Large intestine (tissue), 3 donors: Measurements from ENCODE around the gene RNU6-9. TPM values are rescaled to one million over a fixed set of nuclear protein-coding genes. Genes with fewer than 3 reads are reported as not detected.

Experiments
- DNase-seq, 2 donors: peaks; one replicate each; pipeline versions ENCODE4 v3.0.0 to v3.0.0-alpha.2; 2013
- H3K27ac ChIP-seq: one replicate; pipeline ENCODE4 v1.5.1; 2013; ENCODE audit warnings: low read length
- H3K27me3 ChIP-seq: 2 replicates; pipeline ENCODE4 v1.6.1; 2013; ENCODE audit warnings: low read length; ENCODE audit not compliant: control insufficient read depth, insufficient read depth
- H3K36me3 ChIP-seq: 2 replicates; pipeline ENCODE4 v1.6.1; 2013; ENCODE audit warnings: low read length; ENCODE audit not compliant: control insufficient read depth, insufficient read depth
- H3K4me1 ChIP-seq: one replicate; pipeline ENCODE4 v1.6.1; 2013; ENCODE audit warnings: low read length; ENCODE audit not compliant: control insufficient read depth, insufficient read depth
- H3K4me3 ChIP-seq: one replicate; pipeline ENCODE4 v1.5.1; 2013; ENCODE audit warnings: low read length
- H3K9me3 ChIP-seq: one replicate; pipeline ENCODE4 v1.6.1; 2013; ENCODE audit warnings: mild to moderate bottlenecking, low read depth, low read length, moderate library complexity; ENCODE audit not compliant: control insufficient read depth
- WGBS: methylation state at CpG from one replicate; pipeline ENCODE4 v1.1.5; 2013; ENCODE audit warnings: low lambda C conversion rate; ENCODE audit not compliant: insufficient coverage; 5-methylcytosine and 5-hydroxymethylcytosine counted together
- polyA plus RNA-seq: library from polyadenylated mRNA; unstranded; fragments of 120-200 nt; gene quantifications from one replicate; pipeline ENCODE4 v1.2.1, GENCODE V29; 2013

The RNU6-9 gene
- polyA plus RNA-seq, 1 donor, result not detected

- Histone ChIP-seq H3K27me3 (no peaks in the 10 kb centered on the region), H3K4me1 (peaks cover 41% of the 10 kb centered on the region), H3K4me3 (peak overlapping the region; percentile 100), H3K27ac (peak overlapping the region; percentile 97), H3K36me3 (peaks cover 43% of the 10 kb centered on the region), H3K9me3 (peaks cover 4% of the 10 kb centered on the region)
- peak; percentile 92 to 97 for DNase-seq
- WGBS, result no CpG with 5 or more reads among the region's 18 CpGs
These were observed 35.4 kb downstream of the RNU6-9 start for GRCh38 chr19:928471-929202.

GRCh38 chr19:929203-929890, 36.1 kb downstream of the RNU6-9 start:
- no peaks in the 10 kb centered on the region for H3K27me3 ChIP-seq
- no peak for DNase-seq
- peaks cover 49% of the 10 kb centered on the region for H3K36me3 ChIP-seq
- no CpG with 5 or more reads among the region's 51 CpGs for WGBS
- peak overlapping the region; percentile 97 for H3K27ac ChIP-seq
- H3K9me3 ChIP-seq, result peaks cover 4% of the 10 kb centered on the region
- peaks cover 43% of the 10 kb centered on the region for H3K4me1 ChIP-seq
- H3K4me3 ChIP-seq, result peak overlapping the region; percentile 100

DNA sequence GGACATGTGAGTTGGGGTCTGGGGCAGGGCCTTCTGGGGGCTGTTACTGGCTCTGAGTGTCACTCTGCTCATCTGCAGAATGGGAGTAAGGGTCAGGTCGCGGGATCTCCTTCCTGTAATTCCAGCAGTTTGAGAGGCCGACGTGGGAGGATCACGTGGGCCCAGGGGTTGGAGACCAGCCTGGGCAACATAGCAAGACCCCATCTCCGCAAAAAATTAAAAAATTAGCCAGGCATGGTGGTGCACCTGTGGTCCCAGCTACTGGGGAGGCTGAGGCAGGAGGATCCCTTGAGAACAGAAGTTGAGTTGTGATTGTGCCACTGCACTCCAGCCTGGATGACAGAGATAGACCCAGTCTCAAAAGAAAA, 36.6 kb downstream of the RNU6-9 start:
- Histone ChIP-seq H3K36me3 (peaks cover 55% of the 10 kb centered on the region), H3K4me3 (peak overlapping the region; percentile 29), H3K27me3 (no peaks in the 10 kb centered on the region), H3K9me3 (peaks cover 2% of the 10 kb centered on the region), H3K27ac (peak overlapping the region; percentile 47), H3K4me1 (peaks cover 44% of the 10 kb centered on the region)
- no CpG with 5 or more reads among the region's 6 CpGs for WGBS
- no peak for DNase-seq

- peaks cover 49% of the 10 kb centered on the region for H3K4me1 ChIP-seq
- WGBS, result no CpG with 5 or more reads among the region's 32 CpGs
- H3K27me3 ChIP-seq, result no peaks in the 10 kb centered on the region
- no peak for DNase-seq
- H3K9me3 ChIP-seq, result peaks cover 8% of the 10 kb centered on the region
- H3K4me3 ChIP-seq, result peak overlapping the region; percentile 2
- H3K27ac ChIP-seq, result peak overlapping the region; percentile 72
- peaks cover 71% of the 10 kb centered on the region for H3K36me3 ChIP-seq
These were observed 38.8 kb downstream of the RNU6-9 start for GRCh38 chr19:931860-932647.

DNA sequence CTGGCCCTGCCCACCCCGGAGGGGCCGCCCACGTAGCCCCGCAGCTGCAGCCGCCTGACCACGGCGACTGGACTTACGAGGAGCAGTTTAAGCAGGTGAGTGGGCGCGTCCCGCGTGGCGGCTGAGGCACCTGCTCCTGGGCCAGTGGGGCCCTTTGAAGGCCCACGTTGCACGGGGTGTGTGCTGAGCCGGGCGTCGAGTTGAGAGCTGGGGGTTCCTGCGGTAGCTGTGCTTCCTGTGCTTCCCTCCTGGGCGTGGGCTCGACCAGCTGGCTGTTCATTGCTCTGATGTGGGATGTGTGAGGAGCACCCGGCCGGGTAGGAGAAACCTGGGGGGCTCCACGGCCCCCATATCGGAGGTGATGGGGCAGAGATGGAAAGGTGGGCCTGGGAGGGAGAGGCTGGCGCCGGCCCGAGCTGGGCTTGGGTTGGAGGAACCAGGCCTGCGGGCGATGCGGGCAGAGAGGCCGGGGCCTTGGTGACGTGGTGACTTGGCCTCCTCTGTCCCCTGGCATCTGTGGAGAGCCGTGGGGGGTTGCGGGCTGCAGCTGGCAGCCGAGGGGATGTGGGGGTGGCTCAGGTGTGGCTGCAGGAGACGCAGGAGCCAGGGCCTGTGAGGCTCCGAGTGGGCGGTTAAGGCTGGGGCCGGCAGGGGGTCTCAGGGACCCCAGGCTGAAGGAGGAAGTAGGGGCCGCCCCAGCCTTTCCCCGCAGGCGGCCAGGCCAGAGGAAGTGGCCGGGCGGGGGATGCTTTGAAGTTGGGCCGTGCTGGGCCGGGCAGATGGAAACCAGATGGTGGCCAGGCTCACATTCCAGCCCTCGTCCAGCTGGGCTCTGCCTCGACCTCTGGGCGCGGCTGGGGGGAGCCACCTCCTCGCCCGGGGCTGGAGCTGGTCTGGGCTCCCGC, 39.6 kb downstream of the RNU6-9 start:
- WGBS, result no CpG with 5 or more reads among the region's 54 CpGs
- peaks cover 8% of the 10 kb centered on the region for H3K9me3 ChIP-seq
- peaks cover 49% of the 10 kb centered on the region for H3K4me1 ChIP-seq
- no peaks in the 10 kb centered on the region for H3K27me3 ChIP-seq
- H3K27ac ChIP-seq, result peak overlapping the region; percentile 72
- peak in 1 of 2 donors; percentile 59 for DNase-seq
- H3K4me3 ChIP-seq, result peak overlapping the region; percentile 26
- peaks cover 76% of the 10 kb centered on the region for H3K36me3 ChIP-seq

DNA sequence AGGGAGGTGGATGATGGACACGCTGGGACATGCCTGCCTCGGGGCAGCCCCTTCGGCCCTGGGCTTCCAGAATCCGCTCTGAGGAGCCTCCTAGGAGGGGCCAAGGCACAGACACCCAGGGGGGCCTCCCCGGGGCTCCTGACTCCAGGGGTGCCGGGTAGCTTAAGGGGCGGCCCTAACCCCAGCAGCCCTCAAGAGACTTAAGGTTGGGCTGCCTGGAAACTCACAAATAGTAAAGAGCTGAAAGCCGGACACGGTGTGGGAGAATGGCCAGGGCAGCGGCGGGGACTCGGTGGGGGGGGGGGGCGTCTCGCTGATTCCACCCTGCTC, 40.2 kb downstream of the RNU6-9 start:
- Histone ChIP-seq H3K9me3 (peaks cover 8% of the 10 kb centered on the region), H3K27ac (peak overlapping the region; percentile 72), H3K36me3 (peaks cover 81% of the 10 kb centered on the region), H3K27me3 (no peaks in the 10 kb centered on the region), H3K4me3 (peak overlapping the region; percentile 26), H3K4me1 (peaks cover 52% of the 10 kb centered on the region)
- no CpG with 5 or more reads among the region's 14 CpGs for WGBS
- no peak for DNase-seq

DNA sequence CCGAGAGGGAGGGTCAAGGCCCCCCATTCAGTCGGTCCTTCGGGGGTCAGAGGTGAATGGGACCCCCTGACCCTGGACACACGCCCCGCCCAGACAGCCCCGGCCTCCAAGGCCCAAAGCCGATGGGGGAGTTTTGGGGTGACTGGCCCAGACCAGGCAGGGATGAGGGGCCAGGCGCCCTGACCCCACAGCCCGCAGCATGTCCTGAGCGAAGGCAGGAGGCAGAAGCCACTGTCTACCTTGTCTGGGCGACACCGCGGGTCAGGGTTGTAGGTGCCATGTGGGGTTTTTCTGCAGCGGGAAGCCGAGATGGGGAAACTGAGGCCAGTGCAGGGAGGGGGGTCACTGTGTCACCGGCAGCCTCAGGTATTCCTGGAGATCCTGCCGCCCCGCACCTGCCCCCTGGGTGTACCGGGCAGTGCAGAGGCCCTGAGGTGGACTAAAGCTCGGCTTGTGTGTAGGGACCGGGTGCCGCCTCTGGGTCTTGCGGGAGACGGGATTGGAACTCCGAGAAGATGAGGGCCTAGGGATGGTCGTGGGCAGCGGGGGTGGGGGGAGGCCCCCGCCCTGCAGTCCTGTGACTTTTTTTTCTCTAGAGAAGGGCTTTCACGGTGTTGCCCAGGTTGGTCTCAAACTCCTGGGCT, 41.0 kb downstream of the RNU6-9 start:
- peaks cover 52% of the 10 kb centered on the region for H3K4me1 ChIP-seq

DNA sequence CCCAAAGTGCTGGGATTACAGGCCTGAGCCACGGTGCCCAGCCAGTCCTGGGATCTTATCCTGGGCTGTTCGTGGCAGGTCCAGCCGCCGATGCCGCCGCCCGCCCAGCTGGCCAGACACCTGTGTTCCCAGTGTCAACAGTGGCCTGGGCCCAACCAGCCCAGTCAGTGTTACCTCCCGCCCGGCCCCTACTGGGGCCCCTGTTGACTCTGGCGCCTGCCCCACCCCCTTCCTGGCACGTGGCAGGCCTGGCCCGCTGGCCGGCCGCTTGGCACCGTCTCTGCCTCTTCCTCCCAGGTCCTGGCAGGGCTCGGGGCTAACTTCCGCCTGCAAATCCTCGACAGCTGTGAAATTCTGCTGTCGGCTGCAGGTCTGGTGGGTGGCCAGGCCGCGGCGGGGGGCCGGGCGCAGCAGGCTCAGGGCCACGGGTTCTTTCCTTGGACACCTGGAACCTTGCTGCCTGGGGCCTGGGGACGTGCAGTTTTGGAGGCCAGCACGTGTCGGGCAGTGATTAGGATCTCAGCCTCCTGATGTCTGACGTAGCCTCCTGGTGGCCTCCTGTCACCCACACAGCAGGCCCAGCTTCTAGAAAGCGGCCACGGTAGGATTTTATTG, 41.7 kb downstream of the RNU6-9 start:
- WGBS, result no CpG with 5 or more reads among the region's 31 CpGs
- H3K27ac ChIP-seq, result peak overlapping the region; percentile 72
- H3K9me3 ChIP-seq, result peaks cover 10% of the 10 kb centered on the region
- DNase-seq, result peak; percentile 76 to 85
- peaks cover 83% of the 10 kb centered on the region for H3K36me3 ChIP-seq
- H3K4me3 ChIP-seq, result peak overlapping the region; percentile 4
- H3K27me3 ChIP-seq, result no peaks in the 10 kb centered on the region
- H3K4me1 ChIP-seq, result peaks cover 54% of the 10 kb centered on the region

More for the DNA sequence above, 41.0 kb downstream of the RNU6-9 start:
- peak overlapping the region; percentile 72 for H3K27ac ChIP-seq
- peaks cover 82% of the 10 kb centered on the region for H3K36me3 ChIP-seq
- no CpG with 5 or more reads among the region's 29 CpGs for WGBS
- no peaks in the 10 kb centered on the region for H3K27me3 ChIP-seq
- DNase-seq, result no peak
- H3K4me3 ChIP-seq, result peak overlapping the region; percentile 4
- peaks cover 8% of the 10 kb centered on the region for H3K9me3 ChIP-seq

- Histone ChIP-seq H3K36me3 (peaks cover 80% of the 10 kb centered on the region), H3K4me1 (peaks cover 60% of the 10 kb centered on the region), H3K9me3 (peaks cover 13% of the 10 kb centered on the region), H3K27me3 (no peaks in the 10 kb centered on the region), H3K27ac (no peak overlapping the region), H3K4me3 (no peak overlapping the region)
- no peak for DNase-seq
- WGBS, result no CpG with 5 or more reads among the region's 10 CpGs
These were observed 42.9 kb downstream of the RNU6-9 start for GRCh38 chr19:936175-936546.
